IgD-negative memory B cell (primary cell): ENCODE results near the gene MYO5A. TPM values are rescaled to one million over a fixed set of nuclear protein-coding genes. Genes with fewer than 3 reads are reported as not detected.

ENCODE experiments used
- H3K27ac Mint-ChIP-seq, 3 donors: one replicate each; pipeline ENCODE4 v1.8.0; 2020 to 2022; ENCODE audit warnings: mild to moderate bottlenecking in 3 of 3, mixed read lengths in 3 of 3, moderate library complexity in 1 of 3
- H3K27me3 Mint-ChIP-seq: one replicate; pipeline ENCODE4 v1.8.0; 2021; ENCODE audit warnings: mixed read lengths
- H3K36me3 Mint-ChIP-seq: one replicate; pipeline ENCODE4 v1.8.0; 2020; ENCODE audit warnings: mild to moderate bottlenecking, mixed read lengths
- H3K4me1 Mint-ChIP-seq, 3 donors: one replicate each; pipeline ENCODE4 v1.8.0; 2020 to 2022; ENCODE audit warnings: mixed read lengths in 3 of 3, mild to moderate bottlenecking in 1 of 3
- H3K4me3 Mint-ChIP-seq, 4 donors: one replicate each; pipeline ENCODE4 v1.8.0; 2020 to 2022; ENCODE audit warnings: mild to moderate bottlenecking in 4 of 4, mixed read lengths in 4 of 4, moderate library complexity in 3 of 4
- H3K9me3 Mint-ChIP-seq, 3 donors: one replicate each; pipeline ENCODE4 v1.8.0; 2020 to 2021; ENCODE audit warnings: mixed read lengths in 3 of 3, mild to moderate bottlenecking in 1 of 3
- polyA plus RNA-seq: library from polyadenylated mRNA; unstranded; fragments of 300-500 nt; fragmentation: Illumina TruSeq; gene quantifications from one replicate; pipeline ENCODE4 v1.2.3, GENCODE V29; 2021

The MYO5A gene
- polyA plus RNA-seq, 1 donor from 2014 or later, result 16.7 TPM

DNA sequence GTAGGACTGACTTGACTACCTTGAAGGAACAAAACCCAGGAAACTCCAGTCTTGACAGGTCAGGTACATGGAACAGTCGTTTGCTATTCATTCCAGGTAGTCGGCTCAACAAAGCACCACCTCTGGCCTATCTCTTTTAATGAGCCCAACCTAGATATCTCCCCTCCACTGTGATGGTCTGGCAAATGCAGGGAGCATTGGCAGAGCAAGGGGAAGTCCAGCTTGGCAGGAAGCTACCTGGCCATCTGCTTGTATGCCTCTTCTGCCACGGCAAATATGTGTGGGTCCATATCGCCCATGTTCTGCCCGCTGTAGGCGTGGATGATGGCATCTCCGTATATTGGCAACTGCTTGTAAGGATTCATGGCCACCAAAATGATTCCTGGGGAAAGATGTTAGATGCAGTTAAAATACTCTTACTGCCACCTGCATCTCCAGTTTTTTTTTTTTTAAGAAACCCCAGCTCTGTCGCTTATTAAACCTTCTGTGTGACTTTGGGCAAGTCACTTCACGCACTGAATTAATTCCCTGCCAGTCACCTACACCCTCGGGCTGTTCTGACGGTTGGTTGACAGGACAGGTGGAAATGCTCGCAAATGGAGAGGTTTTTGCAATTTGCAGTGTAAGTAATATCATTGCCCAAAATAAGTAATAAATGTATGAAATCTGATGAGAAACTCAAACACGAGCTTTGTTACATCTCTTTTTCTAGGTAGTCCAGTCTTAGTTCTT is 249.9 kb downstream of the MYO5A start:
- H3K36me3 Mint-ChIP-seq, result no peaks in the 10 kb centered on the region
- H3K27ac Mint-ChIP-seq, result no peak overlapping the region
- peaks cover 0 to 2% (median 0%) of the 10 kb centered on the region in 3 donors for H3K9me3 Mint-ChIP-seq
- no peak overlapping the region for H3K4me3 Mint-ChIP-seq
- H3K4me1 Mint-ChIP-seq, result no peaks in the 10 kb centered on the region
- no peaks in the 10 kb centered on the region for H3K27me3 Mint-ChIP-seq

GRCh38 chr15:52278135-52278534 is 250.5 kb downstream of the MYO5A start:
- peaks cover 0 to 2% (median 0%) of the 10 kb centered on the region in 3 donors for H3K9me3 Mint-ChIP-seq
- no peaks in the 10 kb centered on the region for H3K4me1 Mint-ChIP-seq
- no peak overlapping the region for H3K4me3 Mint-ChIP-seq
- H3K27me3 Mint-ChIP-seq, result no peaks in the 10 kb centered on the region
- no peak overlapping the region for H3K27ac Mint-ChIP-seq
- H3K36me3 Mint-ChIP-seq, result no peaks in the 10 kb centered on the region

- no peak overlapping the region for H3K27ac Mint-ChIP-seq
Measured at GRCh38 chr15:52277575-52277974, 251.1 kb downstream of the MYO5A start.

DNA sequence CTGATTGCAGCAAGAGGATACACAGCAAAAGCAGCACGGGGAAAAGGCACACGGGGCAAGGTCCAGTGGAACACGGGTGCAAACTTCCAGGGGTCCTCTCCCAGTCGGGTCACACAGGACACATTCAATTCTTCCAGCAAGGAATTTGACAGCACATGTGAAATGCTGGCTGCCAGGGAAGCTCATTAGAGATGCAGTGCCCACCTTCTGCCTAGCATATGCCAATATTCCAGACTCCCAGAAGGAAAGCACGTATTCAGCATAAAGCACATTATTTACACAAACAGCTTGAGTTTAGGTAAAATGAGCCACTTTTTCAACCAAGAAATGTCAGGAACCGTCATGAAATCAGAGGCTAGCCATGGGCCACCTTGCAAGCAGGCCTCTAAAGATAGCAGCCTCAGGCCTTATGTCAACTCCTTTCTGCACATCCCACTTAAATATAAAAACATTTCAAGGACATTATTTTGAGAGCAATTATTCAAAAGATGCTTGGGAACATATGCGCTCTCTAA is 252.4 kb downstream of the MYO5A start:
- Mint-ChIP-seq H3K4me1 (no peaks in the 10 kb centered on the region), H3K27me3 (no peaks in the 10 kb centered on the region), H3K4me3 (no peak overlapping the region)

More at GRCh38 chr15:52277575-52277974, 251.1 kb downstream of the MYO5A start:
- H3K4me1 Mint-ChIP-seq, result no peaks in the 10 kb centered on the region
- H3K9me3 Mint-ChIP-seq, result peaks cover 0 to 2% (median 0%) of the 10 kb centered on the region in 3 donors
- H3K4me3 Mint-ChIP-seq, result no peak overlapping the region
- no peaks in the 10 kb centered on the region for H3K27me3 Mint-ChIP-seq
- no peaks in the 10 kb centered on the region for H3K36me3 Mint-ChIP-seq

DNA sequence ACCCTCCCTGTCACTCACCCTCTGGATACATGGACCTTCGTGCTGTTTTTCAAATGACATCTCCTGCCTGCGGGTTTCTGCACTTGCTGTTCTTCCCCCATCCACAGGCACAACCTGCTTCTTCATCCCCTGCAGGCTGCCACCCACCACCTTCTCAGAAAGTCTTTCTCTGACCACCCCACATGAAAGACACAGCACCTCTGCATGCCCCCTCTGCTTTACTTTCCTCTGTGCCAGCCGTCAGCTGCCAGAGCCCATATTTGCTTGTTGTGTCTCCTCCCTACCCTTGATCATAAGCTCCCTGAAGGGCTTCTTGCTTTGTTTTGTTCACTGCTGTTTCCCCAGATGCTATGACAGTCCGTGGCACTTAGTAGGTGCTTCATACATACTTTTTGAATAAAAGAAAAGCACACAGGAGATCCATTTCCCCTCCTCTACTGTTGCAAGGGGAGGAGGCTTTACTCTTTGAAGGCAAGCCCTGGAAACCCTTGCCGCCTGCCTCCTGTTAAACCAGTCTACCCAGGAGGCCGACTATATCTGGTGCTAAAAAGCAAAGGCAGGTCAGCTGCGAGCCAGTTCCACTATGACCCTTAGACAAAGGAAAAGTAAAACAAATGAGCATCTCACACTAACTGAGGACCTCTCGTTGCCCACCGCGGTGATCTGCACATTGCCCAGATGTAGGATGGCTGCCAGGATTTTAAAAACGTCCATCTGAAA is 265.0 kb downstream of the MYO5A start:
- H3K9me3 Mint-ChIP-seq, result no peaks in the 10 kb centered on the region
- H3K4me3 Mint-ChIP-seq, result peak overlapping the region in 1 of 4 donors; percentile 53
- peak overlapping the region in 2 of 3 donors; percentile 40 to 59 for H3K27ac Mint-ChIP-seq
- peaks cover 3% of the 10 kb centered on the region for H3K36me3 Mint-ChIP-seq
- peaks cover 15 to 29% (median 23%) of the 10 kb centered on the region in 3 donors for H3K4me1 Mint-ChIP-seq
- H3K27me3 Mint-ChIP-seq, result no peaks in the 10 kb centered on the region

More for the DNA sequence above, 252.4 kb downstream of the MYO5A start:
- Mint-ChIP-seq H3K9me3 (peaks cover 0 to 2% (median 0%) of the 10 kb centered on the region in 3 donors), H3K36me3 (no peaks in the 10 kb centered on the region), H3K27ac (no peak overlapping the region)

- Mint-ChIP-seq H3K9me3 (no peaks in the 10 kb centered on the region), H3K27me3 (no peaks in the 10 kb centered on the region), H3K27ac (peak overlapping the region; percentile 63 to 94 (median 77))
Measured at GRCh38 chr15:52262364-52262763, 266.3 kb downstream of the MYO5A start.

GRCh38 chr15:52261498-52262242 is 267.0 kb downstream of the MYO5A start:
- no peaks in the 10 kb centered on the region for H3K27me3 Mint-ChIP-seq
- H3K4me3 Mint-ChIP-seq, result peak overlapping the region; percentile 11 to 83 (median 72)
- no peaks in the 10 kb centered on the region for H3K9me3 Mint-ChIP-seq
- peaks cover 4% of the 10 kb centered on the region for H3K36me3 Mint-ChIP-seq
- H3K4me1 Mint-ChIP-seq, result peaks cover 15 to 30% (median 23%) of the 10 kb centered on the region in 3 donors
- H3K27ac Mint-ChIP-seq, result peak overlapping the region; percentile 63 to 94 (median 77)

More at GRCh38 chr15:52262364-52262763, 266.3 kb downstream of the MYO5A start:
- Mint-ChIP-seq H3K36me3 (peaks cover 4% of the 10 kb centered on the region), H3K4me1 (peaks cover 15 to 29% (median 23%) of the 10 kb centered on the region in 3 donors), H3K4me3 (peak overlapping the region; percentile 11 to 83 (median 72))

DNA sequence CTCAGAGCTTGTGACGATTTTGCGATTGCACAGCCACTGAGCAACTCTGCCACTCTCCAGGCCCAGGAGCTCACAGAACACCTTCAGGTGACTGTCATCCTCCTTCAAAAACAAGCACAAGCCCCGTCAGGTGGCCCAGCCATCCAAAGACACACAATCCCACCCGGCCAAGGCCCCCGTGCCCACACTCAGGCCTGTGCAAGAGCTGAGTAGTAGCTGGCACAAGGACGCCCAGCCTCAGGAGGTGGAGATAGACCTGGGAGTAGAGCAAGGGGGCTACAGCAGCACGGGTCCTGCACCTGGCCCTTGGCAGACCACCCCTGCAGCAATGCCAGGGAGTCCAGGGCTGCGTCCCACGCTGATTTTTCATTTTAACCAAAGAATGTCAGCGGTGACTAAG is 267.7 kb downstream of the MYO5A start:
- Mint-ChIP-seq H3K27ac (peak overlapping the region; percentile 74 to 94 (median 87)), H3K4me3 (peak overlapping the region in 2 of 4 donors; percentile 35 to 49), H3K27me3 (no peaks in the 10 kb centered on the region), H3K9me3 (no peaks in the 10 kb centered on the region), H3K36me3 (peaks cover 3% of the 10 kb centered on the region), H3K4me1 (peaks cover 22 to 35% (median 27%) of the 10 kb centered on the region in 3 donors)

- no peak overlapping the region for H3K4me3 Mint-ChIP-seq
- H3K4me1 Mint-ChIP-seq, result peaks cover 32 to 44% (median 39%) of the 10 kb centered on the region in 3 donors
- H3K36me3 Mint-ChIP-seq, result peaks cover 3% of the 10 kb centered on the region
Measured at GRCh38 chr15:52259503-52259902, 269.2 kb downstream of the MYO5A start.

DNA sequence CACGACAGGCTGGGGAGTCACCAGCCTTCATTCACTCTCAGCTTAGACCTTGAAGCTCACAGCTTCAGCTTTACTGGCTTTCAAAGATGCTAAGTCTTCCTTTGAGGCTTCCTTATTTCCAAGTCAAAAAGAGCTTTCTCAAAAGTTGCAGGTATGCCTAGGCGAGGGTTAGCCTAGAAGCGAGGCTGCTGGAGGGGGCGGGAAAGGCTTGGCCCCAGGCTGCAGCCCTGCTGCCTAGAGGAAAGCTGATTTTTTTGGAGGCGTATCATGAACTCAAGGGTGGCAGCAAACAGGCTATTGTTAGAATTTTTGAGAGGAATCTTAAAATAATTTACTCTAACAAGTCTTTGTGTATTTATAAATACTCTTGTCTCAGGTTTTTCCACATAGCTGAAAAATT is 270.2 kb downstream of the MYO5A start:
- Mint-ChIP-seq H3K27ac (no peak overlapping the region), H3K4me1 (peaks cover 38 to 46% (median 40%) of the 10 kb centered on the region in 3 donors), H3K4me3 (no peak overlapping the region), H3K36me3 (peaks cover 3% of the 10 kb centered on the region), H3K9me3 (no peaks in the 10 kb centered on the region), H3K27me3 (no peaks in the 10 kb centered on the region)

More at GRCh38 chr15:52259503-52259902, 269.2 kb downstream of the MYO5A start:
- H3K27ac Mint-ChIP-seq, result no peak overlapping the region
- H3K27me3 Mint-ChIP-seq, result no peaks in the 10 kb centered on the region
- H3K9me3 Mint-ChIP-seq, result no peaks in the 10 kb centered on the region

DNA sequence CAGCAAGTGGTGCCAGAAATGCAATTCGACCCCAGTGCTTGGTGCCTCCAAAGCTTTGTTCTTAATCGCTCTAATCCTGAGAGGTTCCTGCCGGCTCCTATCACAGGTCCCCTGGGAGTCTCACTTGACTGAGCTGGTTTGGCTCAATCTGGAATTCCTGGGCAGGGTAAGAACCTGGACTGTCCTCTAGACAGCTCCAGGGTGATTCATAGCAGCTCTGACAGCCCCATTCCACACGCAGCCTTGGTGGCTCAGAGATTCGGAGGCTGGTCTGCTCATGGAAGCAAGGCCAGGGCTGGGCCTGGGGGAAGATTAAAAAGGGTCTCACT is 271.0 kb downstream of the MYO5A start:
- Mint-ChIP-seq H3K4me1 (peaks cover 35 to 38% (median 35%) of the 10 kb centered on the region in 3 donors), H3K36me3 (peaks cover 3% of the 10 kb centered on the region), H3K9me3 (no peaks in the 10 kb centered on the region), H3K4me3 (no peak overlapping the region), H3K27me3 (no peaks in the 10 kb centered on the region), H3K27ac (no peak overlapping the region)

Other genes starting within 250 kb of the MYO5A start
- 0.88 TPM for gene MYO5C, start 233.1 kb downstream of the MYO5A start, polyA plus RNA-seq
- 64.6 TPM for gene ARPP19, start 40.1 kb upstream of the MYO5A start, polyA plus RNA-seq
- 29.0 TPM for gene ATOSA, start 150.5 kb upstream of the MYO5A start, polyA plus RNA-seq